A549 (cell line): ENCODE measurements around the gene PIF1. TPM values are rescaled to one million over a fixed set of nuclear protein-coding genes. Genes with fewer than 3 reads are reported as not detected.
A peak's percentile ranks its signal among the peaks of the same experiment; 100 is the strongest.

ENCODE experiments used
- ATAC-seq, 2 experiments: fragments of 200-7000 bp in 1 of 2; fragments of >200 bp in 1 of 2; cut with Nextera tagmentation in 1 of 2; cut with Tn5 transposase in 1 of 2; 3 replicates each; pipeline versions ENCODE4 v1.8.0 to v1.9.1; 2018 to 2020; ENCODE audit warnings: mild to moderate bottlenecking in 1 of 2, moderate library complexity in 1 of 2
- CTCF ChIA-PET: fragments of 300-600 bp; sonication (Branson Sonifier 250); formaldehyde crosslinking; extraction: SDS; loops from one replicate; lab custom pipeline; 2021; ENCODE audit warnings: antibody characterized with exemption, inconsistent platforms; lab: Yijun Ruan, JAX
- POLR2A ChIA-PET: fragments of 350-600 bp; formaldehyde crosslinking; extraction: SDS; loops from one replicate; lab custom pipeline; 2021; ENCODE audit warnings: antibody characterized with exemption, inconsistent platforms; lab: Yijun Ruan, JAX
- DNase-seq, 2 experiments: peaks; one replicate each; pipeline versions ENCODE4 v3.0.0 to v3.0.0-alpha.2; 2011 to 2016; ENCODE audit warnings: low read depth in 1 of 2, low spot score in 1 of 2
- FAIRE-seq: peaks from 2 replicates; lab custom pipeline; 2011; peaks lifted over from hg19 to GRCh38; lab: Jason Lieb, UNC
- H3K27ac ChIP-seq, 2 experiments: fragments of >200 bp; sonication (Bioruptor Twin); formaldehyde crosslinking; 3 replicates each; pipeline ENCODE4 v1.5.1; 2016 to 2017
- H3K4me1 ChIP-seq: fragments of >200 bp; sonication (Bioruptor Twin); formaldehyde crosslinking; 3 replicates; pipeline ENCODE4 v1.6.1; 2016
- H3K4me2 ChIP-seq: fragments of >200 bp; sonication (Bioruptor Twin); formaldehyde crosslinking; 3 replicates; pipeline ENCODE4 v1.6.1; 2016
- H3K4me3 ChIP-seq: fragments of >200 bp; sonication (Bioruptor Twin); formaldehyde crosslinking; 3 replicates; pipeline ENCODE4 v1.5.1; 2016
- H3K9me3 ChIP-seq: fragments of >200 bp; sonication (Bioruptor Twin); formaldehyde crosslinking; 3 replicates; pipeline ENCODE4 v1.6.1; 2016
- CBX2 ChIP-seq: fragments of 200-600 bp; sonication (generic); IDR thresholded peaks from 2 replicates; pipeline ENCODE4 v1.6.1; 2016; ENCODE audit warnings: low read depth, mild to moderate bottlenecking, borderline replicate concordance
- CEBPB ChIP-seq, 2 experiments: fragments of >200 bp in 1 of 2; sonication (Bioruptor Twin) in 1 of 2; formaldehyde crosslinking in 1 of 2; IDR thresholded peaks; 2 replicates each; pipeline ENCODE4 v1.6.1; 2012 to 2016
- CHD4 ChIP-seq: fragments of 200-600 bp; sonication (generic); IDR thresholded peaks from 2 replicates; pipeline ENCODE4 v1.6.1; 2016; ENCODE audit warnings: antibody characterized with exemption, mild to moderate bottlenecking, borderline replicate concordance
- EHF ChIP-seq: fragments of 250-450 bp; sonication (Bioruptor Pico); IDR thresholded peaks from 2 replicates; pipeline ENCODE4 v1.5.0; 2020; ENCODE audit warnings: mild to moderate bottlenecking
- EP300 ChIP-seq, 2 experiments: fragments of >200 bp; sonication (Bioruptor Twin); formaldehyde crosslinking; IDR thresholded peaks; 2 replicates in 1 of 2; 3 replicates in 1 of 2; pipeline ENCODE4 v1.6.1; 2016 to 2017
- FOSL2 ChIP-seq, 2 experiments: fragments of 450-650 bp in 1 of 2; fragments of >200 bp in 1 of 2; sonication (Bioruptor Twin) in 1 of 2; formaldehyde crosslinking; IDR thresholded peaks; 2 replicates each; pipeline versions ENCODE4 v1.5.0 to v1.6.1; 2016 to 2020; ENCODE audit warnings: mild to moderate bottlenecking in 1 of 2, moderate library complexity in 1 of 2
- GATA3 ChIP-seq: IDR thresholded peaks from 2 replicates; pipeline ENCODE4 v1.6.1; 2012; ENCODE audit warnings: borderline replicate concordance
- HDAC2 ChIP-seq: fragments of 200-600 bp; sonication (generic); IDR thresholded peaks from 2 replicates; pipeline ENCODE4 v1.6.1; 2016
- HMGXB4 ChIP-seq: fragments of 250-450 bp; sonication (Bioruptor Pico); IDR thresholded peaks from 2 replicates; pipeline ENCODE4 v1.5.0; 2021; ENCODE audit warnings: mild to moderate bottlenecking, moderate library complexity, borderline replicate concordance
- JUN ChIP-seq, 2 experiments: fragments of >200 bp; sonication (Bioruptor Twin); formaldehyde crosslinking; IDR thresholded peaks; 2 replicates in 1 of 2; 3 replicates in 1 of 2; pipeline ENCODE4 v1.6.1; 2016 to 2017
- JUNB ChIP-seq: fragments of >200 bp; sonication (Bioruptor Twin); formaldehyde crosslinking; IDR thresholded peaks from 2 replicates; pipeline ENCODE4 v1.6.1; 2016
- KDM1A ChIP-seq: fragments of 200-600 bp; sonication (generic); IDR thresholded peaks from 2 replicates; pipeline ENCODE4 v1.6.1; 2016; ENCODE audit warnings: low read depth, mild to moderate bottlenecking
- KDM5A ChIP-seq: fragments of 200-600 bp; sonication (generic); IDR thresholded peaks from 2 replicates; pipeline ENCODE4 v1.6.1; 2016; ENCODE audit warnings: antibody characterized with exemption, mild to moderate bottlenecking
- MAZ ChIP-seq: fragments of 150-350 bp; IDR thresholded peaks from 2 replicates; pipeline ENCODE4 v1.6.1; 2014; ENCODE audit warnings: antibody characterized with exemption, low read depth, low read length, borderline replicate concordance
- MYC ChIP-seq: IDR thresholded peaks from 2 replicates; pipeline ENCODE4 v1.6.1; 2012; ENCODE audit warnings: mild to moderate bottlenecking, inconsistent platforms, low read length, improper control_type of control experiment, borderline replicate concordance
- NPAS2 ChIP-seq: fragments of 250-450 bp; sonication (Bioruptor Pico); IDR thresholded peaks from 2 replicates; pipeline ENCODE4 v1.8.0; 2022; ENCODE audit warnings: mild to moderate bottlenecking, moderate library complexity, borderline replicate concordance
- NR3C1 ChIP-seq: fragments of >200 bp; sonication (Bioruptor Twin); formaldehyde crosslinking; IDR thresholded peaks from 3 replicates; pipeline ENCODE4 v1.6.1; 2017
- PBX3 ChIP-seq: IDR thresholded peaks from 2 replicates; pipeline ENCODE4 v1.6.1; 2012
- POLR2AphosphoS2 ChIP-seq: conservative IDR thresholded peaks from 2 replicates; pipeline ENCODE4 v1.6.1; 2012; ENCODE audit warnings: low read length, improper control_type of control experiment, inconsistent platforms
- RAD21 ChIP-seq, 2 experiments: fragments of >200 bp in 1 of 2; sonication (Bioruptor Twin) in 1 of 2; formaldehyde crosslinking in 1 of 2; IDR thresholded peaks in 1 of 2; conservative IDR thresholded peaks in 1 of 2; 2 replicates in 1 of 2; 3 replicates in 1 of 2; pipeline ENCODE4 v1.6.1; 2012 to 2018; ENCODE audit warnings: inconsistent platforms in 1 of 2
- RARB ChIP-seq: fragments of 250-450 bp; sonication (Bioruptor Pico); IDR thresholded peaks from 2 replicates; pipeline ENCODE4 v1.8.0; 2021; ENCODE audit warnings: mild to moderate bottlenecking, moderate library complexity
- RFX5 ChIP-seq: fragments of 450-650 bp; IDR thresholded peaks from 2 replicates; pipeline ENCODE4 v1.7.1; 2014; ENCODE audit warnings: antibody characterized with exemption, mild to moderate bottlenecking, moderate library complexity
- RNF2 ChIP-seq: fragments of 200-600 bp; sonication (generic); IDR thresholded peaks from 2 replicates; pipeline ENCODE4 v1.6.1; 2016; ENCODE audit warnings: low read depth, mild to moderate bottlenecking, antibody characterized with exemption, moderate library complexity, borderline replicate concordance
- SREBF2 ChIP-seq: fragments of 450-650 bp; IDR thresholded peaks from 2 replicates; pipeline ENCODE4 v1.6.1; 2014; ENCODE audit warnings: mild to moderate bottlenecking, moderate library complexity
- ZFP36 ChIP-seq: fragments of 450-650 bp; IDR thresholded peaks from 2 replicates; pipeline ENCODE4 v1.6.1; 2014; ENCODE audit warnings: borderline replicate concordance; ENCODE audit not compliant: partially characterized antibody
- ZSCAN20 ChIP-seq: fragments of 250-450 bp; sonication (Bioruptor Pico); IDR thresholded peaks from 2 replicates; pipeline ENCODE4 v1.8.0; 2022; ENCODE audit warnings: mild to moderate bottlenecking, moderate library complexity
- WGBS: methylation state at CpG from one replicate; pipeline ENCODE4 v1.1.6; 2017; ENCODE audit errors: missing lambda C conversion rate; 5-methylcytosine and 5-hydroxymethylcytosine counted together
- polyA plus RNA-seq, 4 experiments: library from polyadenylated mRNA; depleted of rRNA in 3 of 4; stranded (reverse); fragments of >200 nt; fragmentation: RNase III in 1 of 4; extraction: RNeasy Plus Mini Kit Qiagen cat#74134 plus additional on column Dnase treatment in 1 of 4; gene quantifications; 2 replicates in 3 of 4; 3 replicates in 1 of 4; pipeline ENCODE4 v1.2.3, GENCODE V29; 2011 to 2017
- TF ChIP-seq, protein P1 (sequence below): IDR thresholded peaks from 2 replicates; pipeline ENCODE4 v1.6.1; 2012; ENCODE audit warnings: low read depth, borderline replicate concordance

Gene PIF1
- polyA plus RNA-seq, 2 of the 4 experiments (the other 2 are of a cell fraction) = 8.5 to 24.9 TPM

DNA sequence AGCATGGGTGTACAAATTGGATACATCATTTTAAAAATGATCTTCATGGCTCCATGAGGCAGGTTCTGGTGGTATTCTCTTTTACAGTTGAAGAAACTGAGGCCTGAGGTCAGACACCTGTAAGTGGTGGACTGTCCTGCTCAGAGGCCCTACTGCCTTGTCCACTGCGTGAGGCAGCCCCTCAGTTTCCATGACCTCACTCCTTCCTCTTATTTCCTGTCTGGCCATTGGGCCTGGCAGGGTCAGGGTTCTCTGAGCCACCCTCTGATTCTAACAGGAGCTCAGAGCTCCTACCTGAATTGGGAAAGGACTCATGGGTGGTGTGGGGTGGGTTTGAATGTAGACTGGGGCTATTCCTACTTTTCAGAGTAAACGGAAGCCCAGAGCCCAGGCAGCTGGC, 33.8 kb upstream of the PIF1 start:
- H3K27ac ChIP-seq = no peak overlapping the region

DNA sequence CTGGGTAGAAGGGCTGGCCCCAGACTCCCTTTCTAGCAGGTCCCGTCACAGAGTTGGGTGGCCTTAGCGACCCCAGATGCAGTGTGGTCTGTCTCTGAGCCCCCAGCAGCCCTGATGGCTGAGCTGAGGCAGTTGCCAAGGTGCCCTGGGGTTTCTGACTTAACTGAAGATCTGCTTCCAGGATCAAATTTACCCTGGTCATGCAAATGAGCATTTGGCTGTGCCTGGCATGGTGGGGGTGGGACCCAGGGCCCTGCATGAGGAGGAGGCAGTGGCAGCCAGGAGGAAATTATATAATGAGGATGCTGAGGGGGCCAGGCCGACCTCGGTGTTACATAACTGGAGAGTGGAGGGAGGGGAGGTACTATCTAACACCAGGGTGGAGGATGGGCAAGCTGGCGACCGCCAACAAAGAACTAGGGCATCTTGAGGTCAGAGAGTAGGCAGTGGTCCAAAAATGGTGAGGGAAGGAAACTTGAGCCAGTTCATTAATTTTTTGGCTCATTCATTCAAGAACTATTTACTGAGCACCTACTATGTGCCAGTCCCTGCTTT, 32.7 kb upstream of the PIF1 start:
- Histone ChIP-seq H3K9me3 (no peaks in the 10 kb centered on the region), H3K4me2 (no peak overlapping the region), H3K27ac (peak overlapping the region in 1 of 2 experiments; percentile 63; a peak in 1 of 6 replicates)
- ChIA-PET CTCF (interaction anchor here (0.6 to 2.9 kb wide), 8 partner anchors 14 to 423 kb away, joined by 3 to 16 read pairs (median 4); no protein-coding TSS in a partner anchor), POLR2A (no interaction called here)
- ATAC-seq (no peak), FAIRE-seq (no peak)
- TF ChIP-seq GATA3 (no peak), KDM1A (no peak), ZFP36 (no peak), RFX5 (no peak), CBX2 (no peak), KDM5A (no peak), PBX3 (no peak), ZSCAN20 (no peak), NR3C1 (no peak), HDAC2 (no peak), MYC (no peak), MAZ (no peak), POLR2AphosphoS2 (no peak)
- TF ChIP-seq, all 56 proteins: peak for 0
- WGBS = 83% methylated on average over 6 of the region's 6 CpGs
- DNase-seq = no peak
- Histone ChIP-seq H3K4me1 (peaks cover 23% of the 10 kb centered on the region), H3K4me3 (no peak overlapping the region)

More for the DNA sequence above, 33.8 kb upstream of the PIF1 start:
- no peak overlapping the region for H3K4me2 ChIP-seq
- FAIRE-seq = no peak
- TF ChIP-seq RNF2 (no peak), FOSL2 (IDR thresholded peaks at IDR 0.05) (no peak), FOSL2 (CRISPR knock-in tag; IDR thresholded peaks at IDR 0.05) (no peak)
- DNase-seq = no peak
- POLR2A ChIA-PET = no interaction called here
- WGBS = 100% methylated on average over 2 of the region's 2 CpGs
- H3K9me3 ChIP-seq = no peaks in the 10 kb centered on the region
- no peak for ATAC-seq
- CTCF ChIA-PET = interaction anchor here (1.1 to 2.9 kb wide), 3 partner anchors 15 to 50 kb away, joined by 3 to 16 read pairs (median 4); no protein-coding TSS in a partner anchor
- no peak overlapping the region for H3K4me3 ChIP-seq
- peaks cover 15% of the 10 kb centered on the region for H3K4me1 ChIP-seq

- Histone ChIP-seq H3K4me2 (no peak overlapping the region), H3K9me3 (no peaks in the 10 kb centered on the region), H3K27ac (peak overlapping the region; percentile 31 to 63; a peak in 4 of 6 replicates), H3K4me1 (peaks cover 23% of the 10 kb centered on the region), H3K4me3 (no peak overlapping the region)
- no peak for TF ChIP-seq KDM5A
- TF ChIP-seq JUNB = no peak
- TF ChIP-seq RNF2 = no peak
- TF ChIP-seq JUN (IDR thresholded peaks at IDR 0.05) = no peak
- TF ChIP-seq GATA3 = no peak
- TF ChIP-seq EP300 (IDR thresholded peaks at IDR 0.05) = no peak
- TF ChIP-seq POLR2AphosphoS2 = no peak
- no peak for TF ChIP-seq NPAS2 (CRISPR knock-in tag)
- TF ChIP-seq CHD4 = no peak
- TF ChIP-seq RARB (CRISPR knock-in tag) = no peak
- no peak for TF ChIP-seq NR3C1
- TF ChIP-seq RAD21 (conservative IDR thresholded peaks at IDR 0.05 in 1 of 2, IDR thresholded peaks at IDR 0.05 in 1 of 2) = no peak
- no peak for TF ChIP-seq RFX5
- no peak for TF ChIP-seq CEBPB (IDR thresholded peaks at IDR 0.05)
- TF ChIP-seq HMGXB4 (CRISPR knock-in tag) = no peak
- no peak for TF ChIP-seq SREBF2
- no peak for TF ChIP-seq HDAC2
- no peak for TF ChIP-seq EHF
- TF ChIP-seq, protein P1, sequence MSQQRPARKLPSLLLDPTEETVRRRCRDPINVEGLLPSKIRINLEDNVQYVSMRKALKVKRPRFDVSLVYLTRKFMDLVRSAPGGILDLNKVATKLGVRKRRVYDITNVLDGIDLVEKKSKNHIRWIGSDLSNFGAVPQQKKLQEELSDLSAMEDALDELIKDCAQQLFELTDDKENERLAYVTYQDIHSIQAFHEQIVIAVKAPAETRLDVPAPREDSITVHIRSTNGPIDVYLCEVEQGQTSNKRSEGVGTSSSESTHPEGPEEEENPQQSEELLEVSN = no peak
- no peak for DNase-seq
- POLR2A ChIA-PET = no interaction called here
- no peak for FAIRE-seq
- ATAC-seq = peak in 1 of 2 experiments; percentile 31; a peak in 2 of 6 replicates
- WGBS = 79% methylated on average over 4 of the region's 4 CpGs
- CTCF ChIA-PET = interaction anchor here (0.6 to 2.9 kb wide), 11 partner anchors 8 to 422 kb away, joined by 3 to 16 read pairs (median 4); no protein-coding TSS in a partner anchor
Measured at GRCh38 chr15:64857421-64857820, 32.0 kb upstream of the PIF1 start.
